H9 (cell line): ENCODE measurements around the gene KCTD5. TPM values are rescaled to one million over a fixed set of nuclear protein-coding genes. Genes with fewer than 3 reads are reported as not detected.
"Not testable (repeated sequence)": the region's sequence is repeated elsewhere in the genome, so short reads cannot be mapped to it uniquely, and the experiment has no call there.

Source experiments
- DNase-seq: peaks from one replicate; pipeline ENCODE4 v3.0.0-alpha.2; 2017
- H2AFZ ChIP-seq: one replicate; pipeline ENCODE4 v1.6.1; 2013; ENCODE audit warnings: mild to moderate bottlenecking, low read length, control low read depth, moderate library complexity
- H2AK5ac ChIP-seq: 2 replicates; pipeline ENCODE4 v1.6.1; 2013; ENCODE audit warnings: low read length, control low read depth, mixed read lengths; ENCODE audit not compliant: insufficient read length
- H2BK120ac ChIP-seq: one replicate; pipeline ENCODE4 v1.6.1; 2013; ENCODE audit warnings: low read depth, mild to moderate bottlenecking, low read length, control low read depth, inconsistent platforms; ENCODE audit not compliant: poor library complexity, severe bottlenecking
- H2BK12ac ChIP-seq: 2 replicates; pipeline ENCODE4 v1.6.1; 2013; ENCODE audit warnings: low read length, control low read depth, mixed read lengths, low read depth; ENCODE audit not compliant: insufficient read length
- H2BK15ac ChIP-seq: 2 replicates; pipeline ENCODE4 v1.6.1; 2013; ENCODE audit warnings: low read depth, low read length, control low read depth
- H2BK20ac ChIP-seq: one replicate; pipeline ENCODE4 v1.6.1; 2013; ENCODE audit warnings: low read depth, mild to moderate bottlenecking, low read length, control low read depth, inconsistent platforms; ENCODE audit not compliant: poor library complexity, severe bottlenecking
- H2BK5ac ChIP-seq: 2 replicates; pipeline ENCODE4 v1.6.1; 2013; ENCODE audit warnings: low read length, control low read depth, mixed read lengths; ENCODE audit not compliant: insufficient read length
- H3K14ac ChIP-seq: 2 replicates; pipeline ENCODE4 v1.6.1; 2013; ENCODE audit warnings: low read length, control low read depth; ENCODE audit not compliant: insufficient read depth
- H3K18ac ChIP-seq: 2 replicates; pipeline ENCODE4 v1.6.1; 2013; ENCODE audit warnings: low read depth, mild to moderate bottlenecking, mixed read lengths, low read length, control low read depth; ENCODE audit not compliant: insufficient read length
- H3K23ac ChIP-seq: 2 replicates; pipeline ENCODE4 v1.6.1; 2013; ENCODE audit warnings: low read length, control low read depth, mixed read lengths, low read depth; ENCODE audit not compliant: insufficient read length
- H3K23me2 ChIP-seq: 2 replicates; pipeline ENCODE4 v1.6.1; 2013; ENCODE audit warnings: low read depth, mild to moderate bottlenecking, mixed read lengths, low read length, control low read depth; ENCODE audit not compliant: insufficient read length, poor library complexity, severe bottlenecking
- H3K27ac ChIP-seq: 2 replicates; pipeline ENCODE4 v1.5.1; 2013; ENCODE audit warnings: low read length, control low read depth, mixed read lengths, low read depth; ENCODE audit not compliant: insufficient read length
- H3K27me3 ChIP-seq: 2 replicates; pipeline ENCODE4 v1.6.1; 2013; ENCODE audit warnings: low read length, control low read depth, inconsistent platforms; ENCODE audit not compliant: insufficient read depth
- H3K4ac ChIP-seq: 2 replicates; pipeline ENCODE4 v1.6.1; 2013; ENCODE audit warnings: low read depth, mild to moderate bottlenecking, control low read depth, inconsistent platforms, low read length, moderate library complexity
- H3K4me1 ChIP-seq: 2 replicates; pipeline ENCODE4 v1.6.1; 2013; ENCODE audit warnings: low read length, control low read depth, inconsistent platforms; ENCODE audit not compliant: insufficient read depth
- H3K4me2 ChIP-seq: 2 replicates; pipeline ENCODE4 v1.6.1; 2013; ENCODE audit warnings: low read length, control low read depth, mixed read lengths; ENCODE audit not compliant: insufficient read length, insufficient read depth
- H3K56ac ChIP-seq: 2 replicates; pipeline ENCODE4 v1.6.1; 2013; ENCODE audit warnings: low read depth, mild to moderate bottlenecking, mixed read lengths, low read length, control low read depth; ENCODE audit not compliant: insufficient read length
- H3K79me1 ChIP-seq: 2 replicates; pipeline ENCODE4 v1.6.1; 2013; ENCODE audit warnings: low read depth, mild to moderate bottlenecking, moderate library complexity, low read length, control low read depth, inconsistent platforms; ENCODE audit not compliant: insufficient read depth, poor library complexity, severe bottlenecking
- H3K79me2 ChIP-seq: 2 replicates; pipeline ENCODE4 v1.6.1; 2013; ENCODE audit warnings: low read length, control low read depth, inconsistent platforms; ENCODE audit not compliant: insufficient read depth
- H3K9ac ChIP-seq: 2 replicates; pipeline ENCODE4 v1.6.1; 2013; ENCODE audit warnings: low read length, control low read depth, mixed read lengths; ENCODE audit not compliant: insufficient read length; ENCODE audit errors: extremely low read depth
- H3K9me3 ChIP-seq: one replicate; pipeline ENCODE4 v1.6.1; 2013; ENCODE audit warnings: low read depth, low read length, inconsistent platforms; ENCODE audit not compliant: control insufficient read depth
- H3T11ph ChIP-seq: one replicate; pipeline ENCODE4 v1.6.1; 2013; ENCODE audit warnings: mild to moderate bottlenecking, low read length, control low read depth, inconsistent platforms
- H4K20me1 ChIP-seq: one replicate; pipeline ENCODE4 v1.6.1; 2013; ENCODE audit not compliant: control insufficient read depth, insufficient read length, insufficient read depth
- H4K5ac ChIP-seq: 2 replicates; pipeline ENCODE4 v1.6.1; 2013; ENCODE audit warnings: low read depth, mild to moderate bottlenecking, mixed read lengths, low read length, control low read depth; ENCODE audit not compliant: insufficient read length
- H4K8ac ChIP-seq: replicated peaks from 2 replicates; pipeline ENCODE4 v1.6.1; 2013; ENCODE audit warnings: low read length, control low read depth, mixed read lengths, low read depth; ENCODE audit not compliant: insufficient read length
- H4K91ac ChIP-seq: 2 replicates; pipeline ENCODE4 v1.6.1; 2013; ENCODE audit warnings: low read depth, mild to moderate bottlenecking, moderate library complexity, mixed read lengths, low read length, control low read depth; ENCODE audit not compliant: insufficient read length
- H3K27ac Mint-ChIP-seq, 3 experiments: 2 replicates in 2 of 3; 3 replicates in 1 of 3; pipeline ENCODE4 v1.8.0; 2020 to 2021; ENCODE audit warnings: mixed read lengths in 3 of 3, mild to moderate bottlenecking in 1 of 3, moderate library complexity in 1 of 3
- H3K27me3 Mint-ChIP-seq: 2 replicates; pipeline ENCODE4 v1.8.0; 2021; ENCODE audit warnings: low read depth, mild to moderate bottlenecking, moderate library complexity, mixed read lengths
- H3K36me3 Mint-ChIP-seq, 3 experiments: 2 replicates in 2 of 3; 3 replicates in 1 of 3; pipeline ENCODE4 v1.8.0; 2020 to 2021; ENCODE audit warnings: low read depth in 3 of 3, mixed read lengths in 3 of 3; ENCODE audit not compliant: insufficient read depth in 1 of 3
- H3K4me1 Mint-ChIP-seq, 2 experiments: 2 replicates each; pipeline ENCODE4 v1.8.0; 2020; ENCODE audit warnings: mixed read lengths in 2 of 2
- H3K4me3 Mint-ChIP-seq, 2 experiments: 2 replicates in 1 of 2; 3 replicates in 1 of 2; pipeline ENCODE4 v1.8.0; 2020 to 2021; ENCODE audit warnings: mild to moderate bottlenecking in 2 of 2, mixed read lengths in 2 of 2, moderate library complexity in 1 of 2
- H3K9me3 Mint-ChIP-seq, 2 experiments: 2 replicates in 1 of 2; 3 replicates in 1 of 2; pipeline ENCODE4 v1.8.0; 2020; ENCODE audit warnings: mild to moderate bottlenecking in 2 of 2, mixed read lengths in 2 of 2, moderate library complexity in 1 of 2
- WGBS: extraction: QIAGEN DNeasy Blood & Tissue Kit; methylation state at CpG from one replicate; pipeline ENCODE4 v1.1.7; 2013; ENCODE audit warnings: missing lambda C conversion rate, low lambda C conversion rate, mixed read lengths; ENCODE audit not compliant: insufficient read length; ENCODE audit errors: extremely low coverage; 5-methylcytosine and 5-hydroxymethylcytosine counted together
- total RNA-seq: library from RNA; stranded (reverse); gene quantifications from 2 replicates; pipeline ENCODE4 v1.2.1, GENCODE V29; 2021

KCTD5 gene
- total RNA-seq, 1 experiment from 2014 or later, result 39.9 TPM

GRCh38 chr16:2686075-2686474 lies 3.8 kb downstream of the KCTD5 start:
- not testable (repeated sequence) for H2BK15ac ChIP-seq, H3K14ac ChIP-seq, DNase-seq, H3K27me3 ChIP-seq, H3K4me1 ChIP-seq, H3K79me1 ChIP-seq, H3K56ac ChIP-seq, H3K23ac ChIP-seq, H3K4me2 ChIP-seq, H2AFZ ChIP-seq, H3K4me1 Mint-ChIP-seq, H3K79me2 ChIP-seq, H2BK5ac ChIP-seq, H3K4ac ChIP-seq, H3T11ph ChIP-seq, H2BK120ac ChIP-seq, H4K91ac ChIP-seq, H3K9me3 Mint-ChIP-seq, H2BK12ac ChIP-seq, H3K36me3 Mint-ChIP-seq, H3K4me3 Mint-ChIP-seq, H3K9ac ChIP-seq, H3K18ac ChIP-seq, H4K8ac ChIP-seq, H3K27ac ChIP-seq, H4K5ac ChIP-seq, H3K9me3 ChIP-seq, H2AK5ac ChIP-seq, H3K23me2 ChIP-seq, H3K27ac Mint-ChIP-seq, H4K20me1 ChIP-seq, H2BK20ac ChIP-seq, H3K27me3 Mint-ChIP-seq
- no CpG with 5 or more reads among the region's 9 CpGs for WGBS
